H1 (cell line): ENCODE measurements around the gene IGF2BP3.

ENCODE experiments used
- BRCA1 ChIP-seq: IDR thresholded peaks from 2 replicates; pipeline ENCODE4 v1.6.1; 2012; ENCODE audit warnings: low read depth, low read length, improper control_type of control experiment
- E2F6 ChIP-seq: IDR thresholded peaks from 2 replicates; pipeline ENCODE4 v1.6.1; 2012; ENCODE audit warnings: inconsistent platforms
- EGR1 ChIP-seq: IDR thresholded peaks from 2 replicates; pipeline ENCODE4 v1.6.1; 2011; ENCODE audit warnings: low read depth, low read length, borderline replicate concordance
- EZH2 ChIP-seq: fragments of 200-600 bp; sonication (generic); IDR thresholded peaks from 2 replicates; pipeline ENCODE4 v1.7.1; 2012; ENCODE audit warnings: low read depth, mild to moderate bottlenecking, moderate library complexity, low read length, inconsistent platforms; ENCODE audit not compliant: severe bottlenecking
- POLR2A ChIP-seq, 2 experiments: IDR thresholded peaks; 1 replicate in 1 of 2; 2 replicates in 1 of 2; pipeline ENCODE4 v1.6.1; 2011; ENCODE audit warnings: low read depth in 2 of 2, low read length in 2 of 2, mild to moderate bottlenecking in 2 of 2; ENCODE audit errors: control extremely low read depth in 1 of 2
- POLR2AphosphoS5 ChIP-seq: IDR thresholded peaks from 2 replicates; pipeline ENCODE4 v1.6.1; 2011; ENCODE audit warnings: low read depth, low read length
- RFX5 ChIP-seq: IDR thresholded peaks from 2 replicates; pipeline ENCODE4 v1.6.1; 2011; ENCODE audit warnings: low read depth, low read length, improper control_type of control experiment, borderline replicate concordance
- TBP ChIP-seq: IDR thresholded peaks from 2 replicates; pipeline ENCODE4 v1.6.1; 2011; ENCODE audit warnings: low read depth, low read length, improper control_type of control experiment
- TF ChIP-seq, protein P1 (sequence below), 3 experiments: IDR thresholded peaks; 1 replicate in 2 of 3; 2 replicates in 1 of 3; pipeline versions ENCODE4 v1.5.1 to v1.6.1; 2011; ENCODE audit warnings: low read length in 3 of 3, mild to moderate bottlenecking in 3 of 3, inconsistent platforms in 2 of 3, low read depth in 1 of 3, moderate library complexity in 1 of 3; ENCODE audit not compliant: insufficient read depth in 1 of 3; ENCODE audit errors: control extremely low read depth in 1 of 3

GRCh38 chr7:23403970-23404369, 66.3 kb downstream of the IGF2BP3 start:
- TF ChIP-seq EZH2 (no peak), POLR2A (IDR thresholded peaks at IDR 0.05; ENCODE audit: control extremely low read depth in 1 of 2, low read depth in 2 of 2, low read length in 2 of 2) (no peak), TBP (no peak), EGR1 (no peak), BRCA1 (no peak), RFX5 (no peak), E2F6 (no peak), POLR2AphosphoS5 (no peak)
- TF ChIP-seq, protein P1, sequence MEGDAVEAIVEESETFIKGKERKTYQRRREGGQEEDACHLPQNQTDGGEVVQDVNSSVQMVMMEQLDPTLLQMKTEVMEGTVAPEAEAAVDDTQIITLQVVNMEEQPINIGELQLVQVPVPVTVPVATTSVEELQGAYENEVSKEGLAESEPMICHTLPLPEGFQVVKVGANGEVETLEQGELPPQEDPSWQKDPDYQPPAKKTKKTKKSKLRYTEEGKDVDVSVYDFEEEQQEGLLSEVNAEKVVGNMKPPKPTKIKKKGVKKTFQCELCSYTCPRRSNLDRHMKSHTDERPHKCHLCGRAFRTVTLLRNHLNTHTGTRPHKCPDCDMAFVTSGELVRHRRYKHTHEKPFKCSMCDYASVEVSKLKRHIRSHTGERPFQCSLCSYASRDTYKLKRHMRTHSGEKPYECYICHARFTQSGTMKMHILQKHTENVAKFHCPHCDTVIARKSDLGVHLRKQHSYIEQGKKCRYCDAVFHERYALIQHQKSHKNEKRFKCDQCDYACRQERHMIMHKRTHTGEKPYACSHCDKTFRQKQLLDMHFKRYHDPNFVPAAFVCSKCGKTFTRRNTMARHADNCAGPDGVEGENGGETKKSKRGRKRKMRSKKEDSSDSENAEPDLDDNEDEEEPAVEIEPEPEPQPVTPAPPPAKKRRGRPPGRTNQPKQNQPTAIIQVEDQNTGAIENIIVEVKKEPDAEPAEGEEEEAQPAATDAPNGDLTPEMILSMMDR (IDR thresholded peaks at IDR 0.05; ENCODE audit: control extremely low read depth in 1 of 3, insufficient read depth in 1 of 3, low read depth in 1 of 3, low read length in 3 of 3), result no peak
